Psoas muscle (tissue), 8 donors: ENCODE measurements around the gene SLC44A3. TPM values are rescaled to one million over a fixed set of nuclear protein-coding genes. Genes with fewer than 3 reads are reported as not detected.

Source experiments
- ATAC-seq, 4 donors: fragments of 200-7000 bp; cut with Tn5 transposase; one replicate each; pipeline ENCODE4 v1.9.1; 2020; ENCODE audit warnings: moderate library complexity in 3 of 4, mild to moderate bottlenecking in 2 of 4
- DNase-seq, 2 donors: peaks; one replicate each; pipeline ENCODE4 v3.0.0-alpha.2; 2020
- H3K27ac ChIP-seq: fragments of 200-600 bp; one replicate; pipeline ENCODE4 v1.8.0; 2022
- H3K27me3 ChIP-seq, 3 donors: fragments of 200-600 bp in 1 of 3; one replicate each; pipeline versions ENCODE4 v1.6.1 to v1.8.0; 2013 to 2022; ENCODE audit warnings: low read length in 2 of 3, mild to moderate bottlenecking in 2 of 3, moderate library complexity in 1 of 3; ENCODE audit not compliant: insufficient read depth in 3 of 3
- H3K36me3 ChIP-seq, 2 donors: fragments of 200-600 bp in 1 of 2; one replicate each; pipeline versions ENCODE4 v1.6.1 to v1.8.0; 2013 to 2022; ENCODE audit warnings: low read depth in 1 of 2, mild to moderate bottlenecking in 1 of 2, moderate library complexity in 1 of 2; ENCODE audit not compliant: insufficient read depth in 1 of 2
- H3K4me1 ChIP-seq: fragments of 200-600 bp; one replicate; pipeline ENCODE4 v1.8.0; 2022
- H3K4me3 ChIP-seq: fragments of 200-600 bp; one replicate; pipeline ENCODE4 v1.8.0; 2022; ENCODE audit warnings: mild to moderate bottlenecking
- H3K9me3 ChIP-seq: fragments of 200-600 bp; one replicate; pipeline ENCODE4 v1.8.0; 2022
- CTCF ChIP-seq: fragments of 200-600 bp; IDR thresholded peaks from one replicate; pipeline ENCODE4 v1.8.0; 2022; ENCODE audit warnings: antibody characterized with exemption
- whole genome bisulfite sequencing, 3 donors: extraction: QIAGEN DNeasy Blood & Tissue Kit; methylation state at CpG; one replicate each; pipeline versions ENCODE4 v1.1.6 to v1.1.7; 2013; 5-methylcytosine and 5-hydroxymethylcytosine counted together
- intact Hi-C, 2 donors: fragments of 100-400 bp; cut with DNase I; formaldehyde crosslinking; loops; one replicate each; pipeline versions ENCODE4 v1.11.0 to v1.14.2; 2022
- polyA plus RNA-seq, 3 donors: library from polyadenylated mRNA; stranded (reverse); fragments of 200-250 nt; gene quantifications; one replicate each; pipeline ENCODE4 v1.2.3, GENCODE V29; 2013
- total RNA-seq, 4 donors: library from RNA; stranded (reverse); fragmentation: NEBNext Ultra II Directional in 2 of 4; extraction: Animal tissue kit (Norgen Biotek cat#: 25700) in 2 of 4; gene quantifications; one replicate each; pipeline versions ENCODE4 v1.2.1 to v1.2.4, GENCODE V29; 2021 to 2023
- donor health status: healthy with polysubstance abuse.
- donor health status: DM: no; HTN: no; CAD: no; lungs with moderate emphysema.
- donor health status: Bipolar disorder and iron deficiency.
- donor health status: healthy.
- donor health status: DM: yes; HTN: yes; CAD: no.
- donor health status: DM: no; HTN: no; CAD: no.
- donor health status: DM: no; HTN: no; CAD: no.
- donor health status: DM: yes; HTN: yes; CAD: no.

Gene SLC44A3
- total and polyA plus RNA-seq, 7 donors = 0.04 to 0.58 (median 0.32) TPM; not detected in 2

GRCh38 chr1:94907136-94907535, 87.0 kb downstream of the SLC44A3 start:
- H3K36me3 ChIP-seq = no peaks in the 10 kb centered on the region
- H3K9me3 ChIP-seq = no peaks in the 10 kb centered on the region
- DNase-seq (no peak), ATAC-seq (no peak)
- no peak for TF ChIP-seq CTCF
- intact Hi-C loops = no loop called here
- no peaks in the 10 kb centered on the region for H3K4me1 ChIP-seq
- H3K27ac ChIP-seq = no peak overlapping the region
- 56 to 62% (median 61%) methylated on average over 3 of the region's 3 CpGs for WGBS, 3 donors
- no peak overlapping the region for H3K4me3 ChIP-seq
- H3K27me3 ChIP-seq = no peaks in the 10 kb centered on the region

DNA sequence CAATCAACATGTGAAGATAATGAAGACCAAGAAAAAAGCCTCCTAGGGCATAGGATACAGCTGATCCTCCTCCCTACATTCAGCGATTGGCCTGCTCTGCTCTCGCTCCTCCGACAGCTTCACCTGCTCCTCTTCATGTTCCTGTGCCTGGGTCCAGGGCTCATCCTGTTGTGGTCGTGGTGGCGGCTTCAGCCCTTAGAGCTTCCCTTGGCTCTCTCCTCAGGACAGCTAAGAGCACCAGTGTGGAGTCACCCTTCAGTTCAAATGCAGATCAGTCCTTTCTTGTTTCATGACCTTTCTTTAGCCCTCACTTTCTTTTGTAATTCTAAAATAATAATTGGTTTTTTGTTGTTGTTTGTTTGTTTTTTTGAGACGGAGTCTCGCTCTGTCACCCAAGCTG, 88.0 kb downstream of the SLC44A3 start:
- Histone ChIP-seq H3K27ac (no peak overlapping the region), H3K9me3 (no peaks in the 10 kb centered on the region), H3K27me3 (peaks cover 0 to 4% (median 0%) of the 10 kb centered on the region in 3 donors), H3K36me3 (no peaks in the 10 kb centered on the region), H3K4me3 (no peak overlapping the region), H3K4me1 (peaks cover 1% of the 10 kb centered on the region)
- DNase-seq (no peak), ATAC-seq (no peak)
- WGBS, 3 donors = 86 to 95% (median 92%) methylated on average over 7 of the region's 7 CpGs
- TF ChIP-seq CTCF = no peak
- intact Hi-C loops = no loop called here

DNA sequence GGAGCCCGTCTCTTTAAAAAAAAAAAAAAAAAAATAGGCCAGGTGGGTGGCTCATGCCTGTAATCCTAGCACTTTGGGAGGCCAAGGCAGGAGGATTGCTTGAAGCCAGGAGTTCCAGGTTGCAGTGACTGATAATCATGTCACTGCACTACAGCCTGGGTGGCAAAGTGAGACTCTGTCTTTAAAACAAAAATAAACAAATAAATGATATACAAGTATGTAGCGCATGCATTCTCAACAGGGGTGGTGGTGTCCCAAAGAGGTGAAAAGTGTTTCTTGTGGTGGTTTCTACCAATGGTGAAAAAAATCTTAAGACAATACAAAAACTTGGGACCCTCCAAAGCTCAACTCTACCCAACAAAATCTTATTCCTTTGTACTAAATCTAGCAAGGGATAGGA, 88.8 kb downstream of the SLC44A3 start:
- Histone ChIP-seq H3K36me3 (no peaks in the 10 kb centered on the region), H3K4me1 (peaks cover 5% of the 10 kb centered on the region)
- intact Hi-C loops = no loop called here

GRCh38 chr1:94909486-94909885, 89.3 kb downstream of the SLC44A3 start:
- no peak for TF ChIP-seq CTCF
- ATAC-seq = no peak
- Histone ChIP-seq H3K27me3 (peaks cover 0 to 4% (median 0%) of the 10 kb centered on the region in 3 donors), H3K9me3 (no peaks in the 10 kb centered on the region), H3K4me3 (no peak overlapping the region), H3K27ac (no peak overlapping the region), H3K36me3 (no peaks in the 10 kb centered on the region), H3K4me1 (peaks cover 5% of the 10 kb centered on the region)
- whole genome bisulfite sequencing, 3 donors = 62 to 65% (median 63%) methylated on average over 6 of the region's 6 CpGs
- no peak for DNase-seq
- intact Hi-C loops = no loop called here

More for the DNA sequence above, 88.8 kb downstream of the SLC44A3 start:
- ATAC-seq (no peak), DNase-seq (no peak)
- Histone ChIP-seq H3K27me3 (peaks cover 0 to 4% (median 0%) of the 10 kb centered on the region in 3 donors), H3K4me3 (no peak overlapping the region), H3K9me3 (no peaks in the 10 kb centered on the region), H3K27ac (no peak overlapping the region)
- TF ChIP-seq CTCF = no peak
- WGBS, 3 donors = 95 to 98% (median 98%) methylated on average over 2 of the region's 2 CpGs
